Thyroid gland (tissue), 4 donors: ENCODE results near the gene LRRC73.

Experiments
- CTCF ChIP-seq, 6 experiments: fragments of 200-600 bp in 3 of 6; fragments of 450-650 bp in 3 of 6; sonication (generic) in 3 of 6; IDR thresholded peaks; one replicate each; pipeline ENCODE4 v1.5.1; 2016 to 2019; ENCODE audit warnings: antibody characterized with exemption in 6 of 6, mild to moderate bottlenecking in 2 of 6, inconsistent platforms in 1 of 6, moderate library complexity in 1 of 6
- POLR2A ChIP-seq, 2 donors: fragments of 450-650 bp; IDR thresholded peaks; one replicate each; pipeline ENCODE4 v1.6.1; 2017; ENCODE audit warnings: antibody characterized with exemption in 2 of 2, mild to moderate bottlenecking in 2 of 2, moderate library complexity in 1 of 2

- no peak for TF ChIP-seq CTCF (IDR thresholded peaks at IDR 0.05)
- TF ChIP-seq POLR2A (IDR thresholded peaks at IDR 0.05): no peak
These were observed 50.6 kb downstream of the LRRC73 start for GRCh38 chr6:43459535-43459934.
